Thyroid gland (tissue), 4 donors: Measurements from ENCODE around the gene KIF25.

ENCODE experiments used
- CTCF ChIP-seq, 6 experiments: fragments of 200-600 bp in 3 of 6; fragments of 450-650 bp in 3 of 6; sonication (generic) in 3 of 6; IDR thresholded peaks; one replicate each; pipeline ENCODE4 v1.5.1; 2016 to 2019; ENCODE audit warnings: antibody characterized with exemption in 6 of 6, mild to moderate bottlenecking in 2 of 6, inconsistent platforms in 1 of 6, moderate library complexity in 1 of 6
- POLR2A ChIP-seq, 2 donors: fragments of 450-650 bp; IDR thresholded peaks; one replicate each; pipeline ENCODE4 v1.6.1; 2017; ENCODE audit warnings: antibody characterized with exemption in 2 of 2, mild to moderate bottlenecking in 2 of 2, moderate library complexity in 1 of 2

DNA sequence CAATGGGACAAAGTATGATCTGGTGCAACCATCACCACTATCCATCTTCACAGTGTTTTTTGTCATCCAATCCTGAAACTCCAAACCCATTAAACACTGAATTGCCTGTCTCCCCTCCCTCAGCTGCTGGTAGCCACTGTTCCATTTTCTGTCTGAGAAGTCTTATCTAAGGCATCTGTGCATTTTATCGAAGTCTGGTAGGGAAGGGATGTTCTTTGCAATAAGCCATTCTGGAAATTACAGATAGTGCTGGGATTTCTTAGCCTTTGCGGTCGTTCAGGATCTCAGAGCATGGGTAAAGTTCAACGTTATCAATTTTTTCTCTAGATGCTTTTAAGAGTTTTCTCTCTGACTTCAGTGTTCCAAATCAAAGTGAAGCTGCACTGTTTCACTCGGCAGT, 24.1 kb downstream of the KIF25 start:
- TF ChIP-seq CTCF (IDR thresholded peaks at IDR 0.05) (no peak), POLR2A (IDR thresholded peaks at IDR 0.05) (no peak)
